Smooth muscle cell (in vitro differentiated cells): ENCODE data around the gene PSG3. TPM values are rescaled to one million over a fixed set of nuclear protein-coding genes. Genes with fewer than 3 reads are reported as not detected.
"Not testable (repeated sequence)": the region's sequence is repeated elsewhere in the genome, so short reads cannot be mapped to it uniquely, and the experiment has no call there.

ENCODE experiments used
- DNase-seq: peaks from one replicate; lab custom pipeline; 2025; ENCODE audit not compliant: unreplicated experiment; lab: John Stamatoyannopoulos, UW
- H2AFZ ChIP-seq: fragments of 200-600 bp; sonication (generic); 2 replicates; pipeline ENCODE4 v1.6.0; 2016; ENCODE audit warnings: antibody characterized with exemption, low read depth, mild to moderate bottlenecking
- H3F3A ChIP-seq: fragments of 200-600 bp; sonication (generic); 2 replicates; pipeline ENCODE4 v1.6.0; 2017; ENCODE audit warnings: antibody characterized with exemption, low read depth
- H3K27ac ChIP-seq: fragments of 200-600 bp; sonication (generic); 2 replicates; pipeline ENCODE4 v1.5.1; 2016; ENCODE audit warnings: low read depth, mild to moderate bottlenecking
- H3K27me3 ChIP-seq: fragments of 200-600 bp; sonication (generic); 2 replicates; pipeline ENCODE4 v1.6.1; 2016; ENCODE audit warnings: low read depth, mild to moderate bottlenecking
- H3K36me3 ChIP-seq: fragments of 200-600 bp; sonication (generic); 2 replicates; pipeline ENCODE4 v1.5.1; 2016; ENCODE audit warnings: low read depth
- H3K4me1 ChIP-seq: fragments of 200-600 bp; sonication (generic); 2 replicates; pipeline ENCODE4 v1.5.1; 2016; ENCODE audit warnings: low read depth
- H3K4me2 ChIP-seq: fragments of 200-600 bp; sonication (generic); 2 replicates; pipeline ENCODE4 v1.6.0; 2016; ENCODE audit warnings: mild to moderate bottlenecking
- H3K4me3 ChIP-seq: fragments of 200-600 bp; sonication (generic); 2 replicates; pipeline ENCODE4 v1.5.1; 2016; ENCODE audit warnings: mild to moderate bottlenecking
- H3K79me2 ChIP-seq: fragments of 200-600 bp; sonication (generic); 2 replicates; pipeline ENCODE4 v1.6.0; 2016; ENCODE audit warnings: low read depth, mild to moderate bottlenecking
- H3K9ac ChIP-seq: fragments of 200-600 bp; sonication (generic); 2 replicates; pipeline ENCODE4 v1.6.0; 2016; ENCODE audit warnings: low read depth
- H3K9me3 ChIP-seq: fragments of 200-600 bp; sonication (generic); replicated peaks from 2 replicates; pipeline ENCODE4 v1.5.1; 2016; ENCODE audit warnings: low read depth
- H4K20me1 ChIP-seq: fragments of 200-600 bp; sonication (generic); 2 replicates; pipeline ENCODE4 v1.6.0; 2016; ENCODE audit warnings: low read depth
- WGBS: methylation state at CpG from one replicate; pipeline ENCODE4 v1.1.7; 2016; ENCODE audit warnings: low lambda C conversion rate; 5-methylcytosine and 5-hydroxymethylcytosine counted together
- polyA plus RNA-seq: library from polyadenylated mRNA; unstranded; fragments of >200 nt; fragmentation: Nextera tagmentation; extraction: Ambion mirVana; gene quantifications from 2 replicates; pipeline ENCODE4 v1.2.1, GENCODE V29; 2016
- total RNA-seq: library from RNA; depleted of rRNA; stranded (reverse); fragments of >200 nt; gene quantifications from 2 replicates; pipeline ENCODE4 v1.2.3, GENCODE V29; 2014
- TF ChIP-seq, protein P1 (sequence below): fragments of 200-600 bp; sonication (generic); IDR thresholded peaks from 2 replicates; pipeline ENCODE4 v1.5.1; 2017; ENCODE audit warnings: borderline replicate concordance, mild to moderate bottlenecking, antibody characterized with exemption; ENCODE audit not compliant: insufficient read depth, poor library complexity, severe bottlenecking

PSG3 gene
- total and polyA plus RNA-seq, 2 experiments from 2014 or later: not detected

DNA sequence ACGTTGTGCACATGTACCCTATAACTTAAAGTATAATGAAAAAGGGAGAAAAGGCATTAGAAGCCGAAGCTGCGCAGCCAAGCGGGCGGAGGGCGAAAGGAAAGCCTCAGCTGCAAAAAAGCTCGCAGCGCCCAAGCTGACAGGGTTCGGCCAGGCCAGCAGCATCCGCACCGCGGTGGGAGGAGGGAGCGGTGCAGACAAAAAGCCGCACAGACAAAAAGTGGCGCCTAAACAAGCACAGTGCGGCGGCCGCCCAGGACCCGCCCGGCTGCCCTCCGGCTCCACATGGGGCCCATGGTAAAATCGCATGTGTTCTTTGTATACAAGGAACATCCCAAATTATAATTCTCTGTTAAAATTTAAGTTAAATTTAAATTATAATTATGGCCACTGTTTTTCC lies 42.4 kb downstream of the PSG3 start:
- H3K9ac ChIP-seq: no peak overlapping the region
- no peak for DNase-seq
- no peaks in the 10 kb centered on the region for H3K36me3 ChIP-seq
- no peaks in the 10 kb centered on the region for H3K79me2 ChIP-seq
- H3K27me3 ChIP-seq: no peaks in the 10 kb centered on the region
- no peak overlapping the region for H3K4me2 ChIP-seq
- H2AFZ ChIP-seq: no peak overlapping the region
- H3K4me3 ChIP-seq: no peak overlapping the region
- WGBS: 92% methylated on average over 22 of the region's 22 CpGs
- H3K4me1 ChIP-seq: no peaks in the 10 kb centered on the region
- TF ChIP-seq, protein P1, sequence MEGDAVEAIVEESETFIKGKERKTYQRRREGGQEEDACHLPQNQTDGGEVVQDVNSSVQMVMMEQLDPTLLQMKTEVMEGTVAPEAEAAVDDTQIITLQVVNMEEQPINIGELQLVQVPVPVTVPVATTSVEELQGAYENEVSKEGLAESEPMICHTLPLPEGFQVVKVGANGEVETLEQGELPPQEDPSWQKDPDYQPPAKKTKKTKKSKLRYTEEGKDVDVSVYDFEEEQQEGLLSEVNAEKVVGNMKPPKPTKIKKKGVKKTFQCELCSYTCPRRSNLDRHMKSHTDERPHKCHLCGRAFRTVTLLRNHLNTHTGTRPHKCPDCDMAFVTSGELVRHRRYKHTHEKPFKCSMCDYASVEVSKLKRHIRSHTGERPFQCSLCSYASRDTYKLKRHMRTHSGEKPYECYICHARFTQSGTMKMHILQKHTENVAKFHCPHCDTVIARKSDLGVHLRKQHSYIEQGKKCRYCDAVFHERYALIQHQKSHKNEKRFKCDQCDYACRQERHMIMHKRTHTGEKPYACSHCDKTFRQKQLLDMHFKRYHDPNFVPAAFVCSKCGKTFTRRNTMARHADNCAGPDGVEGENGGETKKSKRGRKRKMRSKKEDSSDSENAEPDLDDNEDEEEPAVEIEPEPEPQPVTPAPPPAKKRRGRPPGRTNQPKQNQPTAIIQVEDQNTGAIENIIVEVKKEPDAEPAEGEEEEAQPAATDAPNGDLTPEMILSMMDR: no peak
- H4K20me1 ChIP-seq: no peaks in the 10 kb centered on the region
- peaks cover 6% of the 10 kb centered on the region for H3K9me3 ChIP-seq
- no peak overlapping the region for H3K27ac ChIP-seq
- H3F3A ChIP-seq: no peaks in the 10 kb centered on the region

DNA sequence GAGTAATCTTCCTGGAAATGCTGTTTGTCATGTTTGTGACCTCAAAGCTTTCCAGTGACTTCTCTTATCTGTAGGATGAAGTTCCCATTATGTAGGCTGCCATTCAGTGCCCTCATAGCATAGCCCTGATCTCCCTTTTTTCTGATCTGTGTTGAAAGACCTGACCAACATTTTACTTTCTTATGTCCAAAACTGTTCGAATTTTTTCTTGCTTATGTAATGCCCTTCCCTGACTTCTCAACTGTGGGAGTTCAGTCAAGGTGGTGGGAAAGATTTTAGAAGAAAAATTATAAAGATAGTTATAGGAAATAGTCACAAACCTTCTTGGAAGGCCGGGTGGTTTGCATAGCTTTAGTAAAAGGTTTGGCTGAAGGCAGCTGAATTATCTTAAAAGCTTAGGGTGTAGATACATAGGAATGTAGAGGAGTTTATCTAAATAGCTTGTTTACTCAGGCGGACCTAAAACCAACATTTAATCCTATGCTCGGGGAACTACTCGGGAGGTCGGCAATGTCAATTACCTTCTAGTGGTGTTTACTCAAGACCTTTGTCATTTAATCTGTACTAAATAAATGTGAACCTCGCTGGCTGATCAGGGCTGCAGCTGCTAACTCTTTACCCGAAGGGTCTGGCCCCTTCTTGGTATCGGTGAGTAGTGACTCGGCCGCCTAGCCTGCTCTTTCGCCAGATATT lies 44.3 kb downstream of the PSG3 start:
- Histone ChIP-seq H3K27ac (no peak overlapping the region), H3K79me2 (no peaks in the 10 kb centered on the region), H3F3A (no peaks in the 10 kb centered on the region), H3K9ac (no peak overlapping the region), H3K4me2 (no peak overlapping the region), H4K20me1 (no peaks in the 10 kb centered on the region), H2AFZ (no peak overlapping the region), H3K4me1 (no peaks in the 10 kb centered on the region), H3K4me3 (no peak overlapping the region), H3K9me3 (peaks cover 13% of the 10 kb centered on the region), H3K36me3 (no peaks in the 10 kb centered on the region), H3K27me3 (no peaks in the 10 kb centered on the region)
- TF ChIP-seq, protein P1: no peak
- 73% methylated on average over 12 of the region's 12 CpGs for WGBS
- no peak for DNase-seq

DNA sequence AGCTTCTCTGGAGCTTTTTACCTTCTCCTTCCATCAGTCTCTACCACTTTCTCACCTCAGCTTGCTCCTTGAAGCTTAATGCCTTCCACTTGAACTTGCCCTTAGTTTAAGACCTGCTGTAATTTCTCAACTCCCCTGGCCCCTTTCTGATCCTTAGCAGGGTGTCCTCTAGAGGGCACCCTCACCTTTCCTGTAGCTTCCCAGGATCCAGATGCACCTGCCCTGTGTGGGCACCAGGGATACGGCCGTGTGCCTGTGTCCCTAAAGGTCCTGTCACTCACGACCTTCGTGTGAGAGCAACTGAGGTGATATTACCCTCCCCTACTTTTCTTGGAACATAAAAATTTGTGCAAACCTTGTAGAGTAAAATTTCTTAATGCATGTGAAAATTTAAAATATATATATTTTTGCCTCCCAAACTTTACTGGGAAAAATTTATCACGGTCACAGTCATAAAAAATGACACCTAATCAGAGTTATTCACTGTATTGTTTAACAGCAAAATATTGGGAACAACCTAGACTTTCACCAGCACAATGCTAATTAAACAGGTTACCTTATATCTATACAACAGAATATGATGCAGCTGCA lies 46.4 kb downstream of the PSG3 start:
- no peaks in the 10 kb centered on the region for H3K27me3 ChIP-seq
- no peak overlapping the region for H3K4me3 ChIP-seq
- 65% methylated on average over 5 of the region's 5 CpGs for WGBS
- no peaks in the 10 kb centered on the region for H3K4me1 ChIP-seq
- no peaks in the 10 kb centered on the region for H4K20me1 ChIP-seq
- H3K79me2 ChIP-seq: no peaks in the 10 kb centered on the region
- no peak overlapping the region for H3K9ac ChIP-seq
- no peak overlapping the region for H3K27ac ChIP-seq
- peaks cover 8% of the 10 kb centered on the region for H3K9me3 ChIP-seq
- DNase-seq: no peak
- no peak overlapping the region for H2AFZ ChIP-seq
- H3K4me2 ChIP-seq: no peak overlapping the region
- no peaks in the 10 kb centered on the region for H3F3A ChIP-seq
- H3K36me3 ChIP-seq: no peaks in the 10 kb centered on the region
- TF ChIP-seq, protein P1: no peak

DNA sequence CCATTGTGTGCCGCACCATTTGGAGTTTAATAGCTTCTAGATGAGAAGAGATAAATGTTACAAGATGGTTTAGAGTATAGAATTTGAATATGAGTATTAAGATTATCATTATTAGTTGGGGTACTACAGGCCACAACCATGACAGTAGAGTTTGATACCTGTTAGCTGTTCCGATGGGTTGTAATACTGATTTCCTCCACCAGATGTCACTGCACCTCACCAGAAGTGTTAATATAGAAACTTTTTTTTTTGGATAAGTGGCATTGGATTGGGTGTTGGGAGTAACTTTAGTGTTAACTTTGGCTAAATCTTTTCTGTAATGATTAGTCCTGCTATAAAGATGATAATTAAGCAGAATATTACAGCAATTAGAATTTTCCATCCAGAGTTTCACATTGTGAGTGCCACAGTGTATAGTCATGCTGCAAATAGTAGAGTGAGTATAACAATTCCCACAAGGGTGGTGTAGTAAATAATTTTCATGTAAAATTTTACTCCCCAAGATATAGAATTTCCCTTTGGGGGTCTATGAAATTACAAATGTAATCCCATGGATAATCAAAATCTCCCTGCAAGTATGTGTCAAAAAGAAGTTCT lies 56.3 kb downstream of the PSG3 start:
- no peak overlapping the region for H3K4me2 ChIP-seq
- 56% methylated on average over 2 of the region's 2 CpGs for WGBS
- no peaks in the 10 kb centered on the region for H4K20me1 ChIP-seq
- peaks cover 7% of the 10 kb centered on the region for H3K9me3 ChIP-seq
- H3K36me3 ChIP-seq: no peaks in the 10 kb centered on the region
- no peak overlapping the region for H3K4me3 ChIP-seq
- no peaks in the 10 kb centered on the region for H3F3A ChIP-seq
- TF ChIP-seq, protein P1: peak; percentile 42
- no peak overlapping the region for H3K9ac ChIP-seq
- no peak for DNase-seq
- no peaks in the 10 kb centered on the region for H3K4me1 ChIP-seq
- no peak overlapping the region for H3K27ac ChIP-seq
- H2AFZ ChIP-seq: no peak overlapping the region
- H3K27me3 ChIP-seq: no peaks in the 10 kb centered on the region
- no peaks in the 10 kb centered on the region for H3K79me2 ChIP-seq

DNA sequence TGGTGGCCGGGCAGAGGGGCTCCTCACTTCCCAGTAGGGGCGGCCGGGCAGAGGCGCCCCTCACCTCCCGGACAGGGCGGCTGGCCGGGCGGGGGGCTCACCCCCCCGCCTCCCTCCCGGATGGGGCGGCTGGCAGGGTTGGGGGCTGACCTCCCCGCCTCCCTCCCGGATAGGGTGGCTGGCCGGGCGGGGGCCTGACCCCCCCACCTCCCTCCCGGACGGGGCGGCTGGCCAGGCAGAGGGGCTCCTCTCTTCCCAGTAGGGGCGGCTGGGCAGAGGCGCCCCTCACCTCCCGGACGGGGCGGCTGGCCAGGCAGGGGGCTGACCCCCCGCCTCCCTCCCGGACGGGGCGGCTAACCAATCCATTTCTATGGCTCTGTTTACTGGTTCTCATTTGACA lies 64.0 kb downstream of the PSG3 start:
- not testable (repeated sequence) for H3K4me3 ChIP-seq, H3F3A ChIP-seq, H3K27me3 ChIP-seq, H2AFZ ChIP-seq, H3K4me1 ChIP-seq, H3K79me2 ChIP-seq, DNase-seq, H3K27ac ChIP-seq, H3K36me3 ChIP-seq, H3K9ac ChIP-seq, H3K9me3 ChIP-seq, H4K20me1 ChIP-seq, H3K4me2 ChIP-seq
- WGBS: 97% methylated on average over 14 of the region's 27 CpGs
